Endodermal cell (in vitro differentiated cells): ENCODE results near the gene AQR. TPM values are rescaled to one million over a fixed set of nuclear protein-coding genes. Genes with fewer than 3 reads are reported as not detected.
"Not testable (repeated sequence)": the region's sequence is repeated elsewhere in the genome, so short reads cannot be mapped to it uniquely, and the experiment has no call there.

Source experiments
- DNase-seq: peaks from one replicate; pipeline ENCODE4 v3.0.0-alpha.2; 2017
- H3K27ac ChIP-seq: 2 replicates; pipeline ENCODE4 v1.5.1; 2013; ENCODE audit warnings: mild to moderate bottlenecking, low read depth, low read length, moderate library complexity
- H3K27me3 ChIP-seq: 2 replicates; pipeline ENCODE4 v1.6.1; 2013; ENCODE audit warnings: mild to moderate bottlenecking, low read length, moderate library complexity; ENCODE audit not compliant: insufficient read depth, control insufficient read depth, poor library complexity, severe bottlenecking
- H3K36me3 ChIP-seq: 2 replicates; pipeline ENCODE4 v1.7.0; 2013; ENCODE audit warnings: mild to moderate bottlenecking, low read length, moderate library complexity; ENCODE audit not compliant: control insufficient read depth, insufficient read depth
- H3K4me1 ChIP-seq: one replicate; pipeline ENCODE4 v1.7.0; 2013; ENCODE audit warnings: low read length; ENCODE audit not compliant: control insufficient read depth, insufficient read depth
- H3K4me3 ChIP-seq: 2 replicates; pipeline ENCODE4 v1.5.1; 2013; ENCODE audit warnings: mild to moderate bottlenecking, low read length, moderate library complexity
- H3K9ac ChIP-seq: 2 replicates; pipeline ENCODE4 v1.6.1; 2013; ENCODE audit warnings: mild to moderate bottlenecking, low read length, moderate library complexity; ENCODE audit not compliant: poor library complexity, severe bottlenecking; ENCODE audit errors: extremely low read depth
- H3K9me3 ChIP-seq: 2 replicates; pipeline ENCODE4 v1.6.1; 2013; ENCODE audit warnings: mild to moderate bottlenecking, low read length, moderate library complexity; ENCODE audit not compliant: control insufficient read depth
- H3K27ac Mint-ChIP-seq: 2 replicates; pipeline ENCODE4 v1.8.0; 2020; ENCODE audit warnings: mixed read lengths
- H3K27me3 Mint-ChIP-seq: 2 replicates; pipeline ENCODE4 v1.8.0; 2021; ENCODE audit warnings: mild to moderate bottlenecking, mixed read lengths; ENCODE audit not compliant: insufficient read depth
- H3K36me3 Mint-ChIP-seq: 2 replicates; pipeline ENCODE4 v1.8.0; 2020; ENCODE audit warnings: low read depth, mixed read lengths
- H3K4me1 Mint-ChIP-seq: 2 replicates; pipeline ENCODE4 v1.8.0; 2020; ENCODE audit warnings: mixed read lengths
- H3K4me3 Mint-ChIP-seq: 2 replicates; pipeline ENCODE4 v1.8.0; 2020; ENCODE audit warnings: mild to moderate bottlenecking, moderate library complexity, mixed read lengths
- H3K9me3 Mint-ChIP-seq: 2 replicates; pipeline ENCODE4 v1.8.0; 2020; ENCODE audit warnings: mild to moderate bottlenecking, mixed read lengths
- WGBS, 2 experiments: methylation state at CpG; one replicate each; pipeline versions ENCODE4 v1.1.5 to v1.1.7; 2013; ENCODE audit warnings: missing lambda C conversion rate in 2 of 2, mixed read lengths in 1 of 2; ENCODE audit not compliant: insufficient coverage in 1 of 2, insufficient read length in 1 of 2; 5-methylcytosine and 5-hydroxymethylcytosine counted together
- total RNA-seq, 2 donors: library from RNA; stranded (reverse); fragmentation: NEBNext Ultra II Directional in 1 of 2; extraction: Animal tissue kit (Norgen Biotek cat#: 25700) in 1 of 2; gene quantifications; 2 replicates in 1 of 2; 3 replicates in 1 of 2; pipeline ENCODE4 v1.2.1, GENCODE V29; 2021
- TF ChIP-seq, protein P1 (sequence below): fragments of 200-600 bp; sonication (generic); conservative IDR thresholded peaks from 2 replicates; pipeline ENCODE4 v1.5.0; 2021; ENCODE audit warnings: antibody characterized with exemption, mild to moderate bottlenecking

The AQR gene
- total RNA-seq, 2 donors from 2014 or later, result 48.8 to 49.6 TPM

GRCh38 chr15:34808016-34808415 lies 161.5 kb downstream of the AQR start:
- Histone ChIP-seq H3K4me1 (no peaks in the 10 kb centered on the region), H3K27ac (no peak overlapping the region), H3K36me3 (no peaks in the 10 kb centered on the region), H3K9ac (no peak overlapping the region), H3K4me3 (no peak overlapping the region), H3K27me3 (no peaks in the 10 kb centered on the region), H3K9me3 (peaks cover 5% of the 10 kb centered on the region)
- no peak for DNase-seq
- H3K27ac Mint-ChIP-seq, result no peak overlapping the region
- H3K4me1 Mint-ChIP-seq, result peaks cover 8% of the 10 kb centered on the region
- H3K4me3 Mint-ChIP-seq, result no peak overlapping the region
- WGBS, 2 experiments, result 92 to 100% methylated on average over 1 to 3 of the region's 3 CpGs
- TF ChIP-seq, protein P1, sequence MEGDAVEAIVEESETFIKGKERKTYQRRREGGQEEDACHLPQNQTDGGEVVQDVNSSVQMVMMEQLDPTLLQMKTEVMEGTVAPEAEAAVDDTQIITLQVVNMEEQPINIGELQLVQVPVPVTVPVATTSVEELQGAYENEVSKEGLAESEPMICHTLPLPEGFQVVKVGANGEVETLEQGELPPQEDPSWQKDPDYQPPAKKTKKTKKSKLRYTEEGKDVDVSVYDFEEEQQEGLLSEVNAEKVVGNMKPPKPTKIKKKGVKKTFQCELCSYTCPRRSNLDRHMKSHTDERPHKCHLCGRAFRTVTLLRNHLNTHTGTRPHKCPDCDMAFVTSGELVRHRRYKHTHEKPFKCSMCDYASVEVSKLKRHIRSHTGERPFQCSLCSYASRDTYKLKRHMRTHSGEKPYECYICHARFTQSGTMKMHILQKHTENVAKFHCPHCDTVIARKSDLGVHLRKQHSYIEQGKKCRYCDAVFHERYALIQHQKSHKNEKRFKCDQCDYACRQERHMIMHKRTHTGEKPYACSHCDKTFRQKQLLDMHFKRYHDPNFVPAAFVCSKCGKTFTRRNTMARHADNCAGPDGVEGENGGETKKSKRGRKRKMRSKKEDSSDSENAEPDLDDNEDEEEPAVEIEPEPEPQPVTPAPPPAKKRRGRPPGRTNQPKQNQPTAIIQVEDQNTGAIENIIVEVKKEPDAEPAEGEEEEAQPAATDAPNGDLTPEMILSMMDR, result no peak
- peaks cover 15% of the 10 kb centered on the region for H3K9me3 Mint-ChIP-seq
- H3K27me3 Mint-ChIP-seq, result no peaks in the 10 kb centered on the region
- H3K36me3 Mint-ChIP-seq, result no peaks in the 10 kb centered on the region

- not testable (repeated sequence) for H3K4me1 Mint-ChIP-seq, H3K36me3 ChIP-seq, H3K4me3 Mint-ChIP-seq, H3K27me3 ChIP-seq, DNase-seq, H3K9ac ChIP-seq, H3K27ac Mint-ChIP-seq, H3K4me3 ChIP-seq, H3K36me3 Mint-ChIP-seq, H3K9me3 ChIP-seq, H3K27ac ChIP-seq, H3K27me3 Mint-ChIP-seq, H3K4me1 ChIP-seq
- peaks cover 15% of the 10 kb centered on the region for H3K9me3 Mint-ChIP-seq
- WGBS, 2 experiments, result 92% methylated on average over 5 to 7 of the region's 8 CpGs
Observed at GRCh38 chr15:34807241-34807640, 162.3 kb downstream of the AQR start.

DNA sequence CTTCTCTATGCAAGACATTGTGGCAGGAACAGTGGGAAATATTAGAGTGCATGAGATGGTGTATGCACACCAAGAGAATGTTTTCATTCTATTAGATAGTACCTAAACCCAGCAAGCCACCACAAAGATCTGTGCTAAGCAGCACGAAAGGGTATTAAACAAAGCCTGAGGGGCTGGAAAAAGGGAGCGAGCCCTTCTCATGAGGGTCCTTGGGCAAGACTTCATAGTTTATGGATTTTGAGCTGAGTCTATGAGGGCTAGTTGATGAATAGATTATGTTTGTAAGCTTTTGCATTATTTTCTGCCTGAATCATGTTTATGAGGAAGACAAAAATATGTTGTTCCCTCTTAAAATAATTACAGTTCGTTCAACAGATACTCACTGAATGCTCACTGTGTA lies 164.8 kb downstream of the AQR start:
- Mint-ChIP-seq H3K36me3 (no peaks in the 10 kb centered on the region), H3K4me3 (no peak overlapping the region), H3K27me3 (no peaks in the 10 kb centered on the region), H3K27ac (no peak overlapping the region), H3K9me3 (peaks cover 15% of the 10 kb centered on the region), H3K4me1 (peaks cover 2% of the 10 kb centered on the region)
- H3K4me1 ChIP-seq, result no peaks in the 10 kb centered on the region
- no peak overlapping the region for H3K27ac ChIP-seq
- H3K9me3 ChIP-seq, result peaks cover 5% of the 10 kb centered on the region
- DNase-seq, result no peak
- no peaks in the 10 kb centered on the region for H3K27me3 ChIP-seq
- H3K4me3 ChIP-seq, result no peak overlapping the region
- 92 to 100% methylated on average over 3 of the region's 3 CpGs for WGBS, 2 experiments
- TF ChIP-seq, protein P1, result no peak
- H3K9ac ChIP-seq, result no peak overlapping the region
- H3K36me3 ChIP-seq, result no peaks in the 10 kb centered on the region

GRCh38 chr15:34804113-34804512 lies 165.4 kb downstream of the AQR start:
- H3K27ac Mint-ChIP-seq, result no peak overlapping the region
- DNase-seq, result no peak

More at GRCh38 chr15:34804113-34804512, 165.4 kb downstream of the AQR start:
- H3K4me1 ChIP-seq, result peaks cover 4% of the 10 kb centered on the region
- H3K36me3 ChIP-seq, result no peaks in the 10 kb centered on the region
- no peak overlapping the region for H3K4me3 Mint-ChIP-seq
- H3K27me3 Mint-ChIP-seq, result no peaks in the 10 kb centered on the region
- no peaks in the 10 kb centered on the region for H3K27me3 ChIP-seq
- peaks cover 15% of the 10 kb centered on the region for H3K9me3 Mint-ChIP-seq
- TF ChIP-seq, protein P1, result no peak
- 89% methylated on average over 2 of the region's 2 CpGs; no CpG with 5 or more reads in 1 of the 2 experiments for WGBS, 2 experiments
- peaks cover 5% of the 10 kb centered on the region for H3K9me3 ChIP-seq
- H3K4me3 ChIP-seq, result no peak overlapping the region
- H3K27ac ChIP-seq, result no peak overlapping the region
- H3K4me1 Mint-ChIP-seq, result peaks cover 8% of the 10 kb centered on the region
- no peaks in the 10 kb centered on the region for H3K36me3 Mint-ChIP-seq
- H3K9ac ChIP-seq, result no peak overlapping the region
